H9 (cell line): Measurements from ENCODE around the gene ST6GALNAC2. TPM values are rescaled to one million over a fixed set of nuclear protein-coding genes. Genes with fewer than 3 reads are reported as not detected.

Experiments
- DNase-seq: peaks from one replicate; pipeline ENCODE4 v3.0.0-alpha.2; 2017
- H2AFZ ChIP-seq: one replicate; pipeline ENCODE4 v1.6.1; 2013; ENCODE audit warnings: mild to moderate bottlenecking, low read length, control low read depth, moderate library complexity
- H2AK5ac ChIP-seq: 2 replicates; pipeline ENCODE4 v1.6.1; 2013; ENCODE audit warnings: low read length, control low read depth, mixed read lengths; ENCODE audit not compliant: insufficient read length
- H2BK120ac ChIP-seq: one replicate; pipeline ENCODE4 v1.6.1; 2013; ENCODE audit warnings: low read depth, mild to moderate bottlenecking, low read length, control low read depth, inconsistent platforms; ENCODE audit not compliant: poor library complexity, severe bottlenecking
- H2BK12ac ChIP-seq: 2 replicates; pipeline ENCODE4 v1.6.1; 2013; ENCODE audit warnings: low read length, control low read depth, mixed read lengths, low read depth; ENCODE audit not compliant: insufficient read length
- H2BK15ac ChIP-seq: 2 replicates; pipeline ENCODE4 v1.6.1; 2013; ENCODE audit warnings: low read depth, low read length, control low read depth
- H2BK20ac ChIP-seq: one replicate; pipeline ENCODE4 v1.6.1; 2013; ENCODE audit warnings: low read depth, mild to moderate bottlenecking, low read length, control low read depth, inconsistent platforms; ENCODE audit not compliant: poor library complexity, severe bottlenecking
- H2BK5ac ChIP-seq: 2 replicates; pipeline ENCODE4 v1.6.1; 2013; ENCODE audit warnings: low read length, control low read depth, mixed read lengths; ENCODE audit not compliant: insufficient read length
- H3K14ac ChIP-seq: 2 replicates; pipeline ENCODE4 v1.6.1; 2013; ENCODE audit warnings: low read length, control low read depth; ENCODE audit not compliant: insufficient read depth
- H3K18ac ChIP-seq: 2 replicates; pipeline ENCODE4 v1.6.1; 2013; ENCODE audit warnings: low read depth, mild to moderate bottlenecking, mixed read lengths, low read length, control low read depth; ENCODE audit not compliant: insufficient read length
- H3K23ac ChIP-seq: 2 replicates; pipeline ENCODE4 v1.6.1; 2013; ENCODE audit warnings: low read length, control low read depth, mixed read lengths, low read depth; ENCODE audit not compliant: insufficient read length
- H3K23me2 ChIP-seq: 2 replicates; pipeline ENCODE4 v1.6.1; 2013; ENCODE audit warnings: low read depth, mild to moderate bottlenecking, mixed read lengths, low read length, control low read depth; ENCODE audit not compliant: insufficient read length, poor library complexity, severe bottlenecking
- H3K27ac ChIP-seq: 2 replicates; pipeline ENCODE4 v1.5.1; 2013; ENCODE audit warnings: low read length, control low read depth, mixed read lengths, low read depth; ENCODE audit not compliant: insufficient read length
- H3K27me3 ChIP-seq: 2 replicates; pipeline ENCODE4 v1.6.1; 2013; ENCODE audit warnings: low read length, control low read depth, inconsistent platforms; ENCODE audit not compliant: insufficient read depth
- H3K4ac ChIP-seq: 2 replicates; pipeline ENCODE4 v1.6.1; 2013; ENCODE audit warnings: low read depth, mild to moderate bottlenecking, control low read depth, inconsistent platforms, low read length, moderate library complexity
- H3K4me1 ChIP-seq: 2 replicates; pipeline ENCODE4 v1.6.1; 2013; ENCODE audit warnings: low read length, control low read depth, inconsistent platforms; ENCODE audit not compliant: insufficient read depth
- H3K4me2 ChIP-seq: 2 replicates; pipeline ENCODE4 v1.6.1; 2013; ENCODE audit warnings: low read length, control low read depth, mixed read lengths; ENCODE audit not compliant: insufficient read length, insufficient read depth
- H3K56ac ChIP-seq: 2 replicates; pipeline ENCODE4 v1.6.1; 2013; ENCODE audit warnings: low read depth, mild to moderate bottlenecking, mixed read lengths, low read length, control low read depth; ENCODE audit not compliant: insufficient read length
- H3K79me1 ChIP-seq: 2 replicates; pipeline ENCODE4 v1.6.1; 2013; ENCODE audit warnings: low read depth, mild to moderate bottlenecking, moderate library complexity, low read length, control low read depth, inconsistent platforms; ENCODE audit not compliant: insufficient read depth, poor library complexity, severe bottlenecking
- H3K79me2 ChIP-seq: 2 replicates; pipeline ENCODE4 v1.6.1; 2013; ENCODE audit warnings: low read length, control low read depth, inconsistent platforms; ENCODE audit not compliant: insufficient read depth
- H3K9ac ChIP-seq: 2 replicates; pipeline ENCODE4 v1.6.1; 2013; ENCODE audit warnings: low read length, control low read depth, mixed read lengths; ENCODE audit not compliant: insufficient read length; ENCODE audit errors: extremely low read depth
- H3K9me3 ChIP-seq: one replicate; pipeline ENCODE4 v1.6.1; 2013; ENCODE audit warnings: low read depth, low read length, inconsistent platforms; ENCODE audit not compliant: control insufficient read depth
- H3T11ph ChIP-seq: one replicate; pipeline ENCODE4 v1.6.1; 2013; ENCODE audit warnings: mild to moderate bottlenecking, low read length, control low read depth, inconsistent platforms
- H4K20me1 ChIP-seq: one replicate; pipeline ENCODE4 v1.6.1; 2013; ENCODE audit not compliant: control insufficient read depth, insufficient read length, insufficient read depth
- H4K5ac ChIP-seq: 2 replicates; pipeline ENCODE4 v1.6.1; 2013; ENCODE audit warnings: low read depth, mild to moderate bottlenecking, mixed read lengths, low read length, control low read depth; ENCODE audit not compliant: insufficient read length
- H4K8ac ChIP-seq: replicated peaks from 2 replicates; pipeline ENCODE4 v1.6.1; 2013; ENCODE audit warnings: low read length, control low read depth, mixed read lengths, low read depth; ENCODE audit not compliant: insufficient read length
- H4K91ac ChIP-seq: 2 replicates; pipeline ENCODE4 v1.6.1; 2013; ENCODE audit warnings: low read depth, mild to moderate bottlenecking, moderate library complexity, mixed read lengths, low read length, control low read depth; ENCODE audit not compliant: insufficient read length
- H3K27ac Mint-ChIP-seq, 3 experiments: 2 replicates in 2 of 3; 3 replicates in 1 of 3; pipeline ENCODE4 v1.8.0; 2020 to 2021; ENCODE audit warnings: mixed read lengths in 3 of 3, mild to moderate bottlenecking in 1 of 3, moderate library complexity in 1 of 3
- H3K27me3 Mint-ChIP-seq: 2 replicates; pipeline ENCODE4 v1.8.0; 2021; ENCODE audit warnings: low read depth, mild to moderate bottlenecking, moderate library complexity, mixed read lengths
- H3K36me3 Mint-ChIP-seq, 3 experiments: 2 replicates in 2 of 3; 3 replicates in 1 of 3; pipeline ENCODE4 v1.8.0; 2020 to 2021; ENCODE audit warnings: low read depth in 3 of 3, mixed read lengths in 3 of 3; ENCODE audit not compliant: insufficient read depth in 1 of 3
- H3K4me1 Mint-ChIP-seq, 2 experiments: 2 replicates each; pipeline ENCODE4 v1.8.0; 2020; ENCODE audit warnings: mixed read lengths in 2 of 2
- H3K4me3 Mint-ChIP-seq, 2 experiments: 2 replicates in 1 of 2; 3 replicates in 1 of 2; pipeline ENCODE4 v1.8.0; 2020 to 2021; ENCODE audit warnings: mild to moderate bottlenecking in 2 of 2, mixed read lengths in 2 of 2, moderate library complexity in 1 of 2
- H3K9me3 Mint-ChIP-seq, 2 experiments: 2 replicates in 1 of 2; 3 replicates in 1 of 2; pipeline ENCODE4 v1.8.0; 2020; ENCODE audit warnings: mild to moderate bottlenecking in 2 of 2, mixed read lengths in 2 of 2, moderate library complexity in 1 of 2
- WGBS: extraction: QIAGEN DNeasy Blood & Tissue Kit; methylation state at CpG from one replicate; pipeline ENCODE4 v1.1.7; 2013; ENCODE audit warnings: missing lambda C conversion rate, low lambda C conversion rate, mixed read lengths; ENCODE audit not compliant: insufficient read length; ENCODE audit errors: extremely low coverage; 5-methylcytosine and 5-hydroxymethylcytosine counted together
- total RNA-seq: library from RNA; stranded (reverse); gene quantifications from 2 replicates; pipeline ENCODE4 v1.2.1, GENCODE V29; 2021
- TF ChIP-seq, protein P1 (sequence below): fragments of 200-600 bp; sonication (generic); conservative IDR thresholded peaks from 3 replicates; pipeline ENCODE4 v1.8.0; 2021; ENCODE audit warnings: antibody characterized with exemption, mild to moderate bottlenecking

The ST6GALNAC2 gene
- total RNA-seq, 1 experiment from 2014 or later = 0.46 TPM

DNA sequence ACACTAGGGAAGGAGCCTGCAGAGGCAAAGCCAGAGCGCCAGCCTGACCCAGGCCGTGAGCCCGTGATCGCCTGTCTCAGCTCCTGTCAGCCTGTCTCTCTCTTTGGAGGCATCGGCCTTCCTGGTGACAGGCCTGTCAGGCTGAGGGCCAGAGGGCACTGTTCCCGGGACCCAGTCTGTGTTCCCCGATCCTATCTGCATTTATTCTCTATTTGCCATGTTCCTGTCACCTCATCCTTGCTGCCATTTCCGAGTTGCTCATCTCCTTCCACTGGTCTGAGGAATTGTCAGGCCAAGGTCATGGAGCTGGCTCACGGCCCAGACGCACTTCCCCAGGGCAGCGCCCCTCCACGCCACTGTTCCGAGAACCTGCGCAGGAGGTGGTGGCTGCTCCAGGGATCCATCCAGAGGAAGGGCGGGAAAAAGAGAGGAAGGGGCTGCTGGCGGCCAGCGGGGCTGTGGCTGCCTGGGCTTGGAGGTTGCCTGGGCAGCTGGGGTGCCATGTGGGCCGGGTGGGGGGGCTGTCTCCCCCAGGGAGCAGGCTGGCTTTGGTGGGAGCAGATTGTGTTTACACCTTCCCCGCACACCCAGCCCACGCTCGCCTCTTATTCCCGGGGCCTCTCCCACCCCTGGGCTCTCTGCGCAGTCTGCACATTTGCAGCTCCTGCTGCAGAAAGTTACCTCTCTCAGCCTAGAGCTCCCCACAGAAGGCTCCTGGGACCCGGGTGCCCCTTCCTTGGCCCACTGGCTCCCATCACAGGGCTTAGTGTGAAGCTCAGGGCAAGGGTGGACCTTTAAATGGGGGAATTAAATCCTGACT, 40.9 kb downstream of the ST6GALNAC2 start:
- TF ChIP-seq, protein P1, sequence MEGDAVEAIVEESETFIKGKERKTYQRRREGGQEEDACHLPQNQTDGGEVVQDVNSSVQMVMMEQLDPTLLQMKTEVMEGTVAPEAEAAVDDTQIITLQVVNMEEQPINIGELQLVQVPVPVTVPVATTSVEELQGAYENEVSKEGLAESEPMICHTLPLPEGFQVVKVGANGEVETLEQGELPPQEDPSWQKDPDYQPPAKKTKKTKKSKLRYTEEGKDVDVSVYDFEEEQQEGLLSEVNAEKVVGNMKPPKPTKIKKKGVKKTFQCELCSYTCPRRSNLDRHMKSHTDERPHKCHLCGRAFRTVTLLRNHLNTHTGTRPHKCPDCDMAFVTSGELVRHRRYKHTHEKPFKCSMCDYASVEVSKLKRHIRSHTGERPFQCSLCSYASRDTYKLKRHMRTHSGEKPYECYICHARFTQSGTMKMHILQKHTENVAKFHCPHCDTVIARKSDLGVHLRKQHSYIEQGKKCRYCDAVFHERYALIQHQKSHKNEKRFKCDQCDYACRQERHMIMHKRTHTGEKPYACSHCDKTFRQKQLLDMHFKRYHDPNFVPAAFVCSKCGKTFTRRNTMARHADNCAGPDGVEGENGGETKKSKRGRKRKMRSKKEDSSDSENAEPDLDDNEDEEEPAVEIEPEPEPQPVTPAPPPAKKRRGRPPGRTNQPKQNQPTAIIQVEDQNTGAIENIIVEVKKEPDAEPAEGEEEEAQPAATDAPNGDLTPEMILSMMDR = no peak
- no peak overlapping the region for H3K4me2 ChIP-seq
- no peak overlapping the region for H2BK20ac ChIP-seq
- no peaks in the 10 kb centered on the region for H4K20me1 ChIP-seq
- H3K18ac ChIP-seq = no peak overlapping the region
- no peak overlapping the region for H3K9ac ChIP-seq
- H4K91ac ChIP-seq = no peak overlapping the region
- peaks cover 19% of the 10 kb centered on the region for H3K27me3 Mint-ChIP-seq
- no peak overlapping the region for H2BK120ac ChIP-seq
- no CpG with 5 or more reads among the region's 24 CpGs for WGBS
- no peaks in the 10 kb centered on the region for H3K79me1 ChIP-seq
- H3K56ac ChIP-seq = no peak overlapping the region
- H3K27me3 ChIP-seq = no peaks in the 10 kb centered on the region
- no peak overlapping the region for H2AK5ac ChIP-seq
- H2AFZ ChIP-seq = no peak overlapping the region
- no peak overlapping the region for H3K14ac ChIP-seq
- peaks cover 2% of the 10 kb centered on the region; the same call in 1 of the 2 replicates for H3K4me1 ChIP-seq
- no peak overlapping the region for H3K27ac ChIP-seq
- H3K4ac ChIP-seq = no peak overlapping the region
- peak overlapping the region in 1 of 2 experiments; percentile 16; a peak in 2 of 5 replicates for H3K4me3 Mint-ChIP-seq
- H3K4me1 Mint-ChIP-seq = peaks cover 29 to 31% of the 10 kb centered on the region in 2 experiments
- H3K9me3 ChIP-seq = no peaks in the 10 kb centered on the region
- no peak overlapping the region for H2BK5ac ChIP-seq
- no peaks in the 10 kb centered on the region for H3K9me3 Mint-ChIP-seq
- no peak overlapping the region for H2BK15ac ChIP-seq
- H3K27ac Mint-ChIP-seq = no peak overlapping the region
- H3K23ac ChIP-seq = no peak overlapping the region
- DNase-seq = no peak
- no peak overlapping the region for H4K8ac ChIP-seq
- no peak overlapping the region for H2BK12ac ChIP-seq
- H3K36me3 Mint-ChIP-seq = no peaks in the 10 kb centered on the region
- H3T11ph ChIP-seq = no peak overlapping the region
- H4K5ac ChIP-seq = no peak overlapping the region
- no peaks in the 10 kb centered on the region for H3K79me2 ChIP-seq
- peaks cover 4% of the 10 kb centered on the region for H3K23me2 ChIP-seq
